MM.1S (cell line): ENCODE results near the gene ERBIN.

ENCODE experiments used
- CTCF ChIP-seq: fragments of 300-600 bp; sonication (generic); IDR thresholded peaks from 2 replicates; pipeline ENCODE4 v1.5.1; 2016; ENCODE audit warnings: antibody characterized with exemption, low read length, mixed read lengths
- EZH2 ChIP-seq: fragments of 300-600 bp; sonication (generic); optimal IDR thresholded peaks from 2 replicates; pipeline ENCODE3; 2017; ENCODE audit warnings: low read depth, mild to moderate bottlenecking, antibody characterized with exemption, low read length, mixed read lengths
- EZH2phosphoT487 ChIP-seq: fragments of 300-600 bp; sonication (generic); IDR thresholded peaks from 2 replicates; pipeline ENCODE4 v1.6.1; 2018; ENCODE audit warnings: antibody characterized with exemption, low read length

- no peak for TF ChIP-seq EZH2phosphoT487
- TF ChIP-seq EZH2: no peak
- TF ChIP-seq CTCF: no peak
These were observed 59.7 kb downstream of the ERBIN start for GRCh38 chr5:65986050-65986451.
